HG03196 (cell line): ENCODE data around the gene SOCS4.
"Not testable (repeated sequence)": the region's sequence is repeated elsewhere in the genome, so short reads cannot be mapped to it uniquely, and the experiment has no call there.

Experiments used
- ATAC-seq: cut with Tn5 transposase; IDR thresholded peaks from one replicate; pipeline ENCODE4 v1.9.1; 2021; ENCODE audit not compliant: unreplicated experiment

Gene SOCS4

GRCh38 chr14:55026793-55027561 is at the start of gene SOCS4, which contains the start of gene WDHD1:
Gene SOCS4 (plus strand): TSS chr14:55027236. CDS start chr14:55043042, 15,806 bp downstream.
Gene WDHD1 (minus strand): TSS chr14:55027099. CDS start chr14:55026787, 312 bp downstream.
- ATAC-seq = peak; percentile 87

GRCh38 chr14:54979039-54979438 is 48.0 kb upstream of the SOCS4 start:
- ATAC-seq = no peak

- no peak for ATAC-seq
These were observed 45.3 kb upstream of the SOCS4 start for GRCh38 chr14:54981698-54982097.

- no peak for ATAC-seq
These were observed 41.9 kb upstream of the SOCS4 start for GRCh38 chr14:54985156-54985555.

- ATAC-seq = no peak
These were observed 26.7 kb upstream of the SOCS4 start for GRCh38 chr14:55000381-55000780.

GRCh38 chr14:55005071-55005470 is 22.0 kb upstream of the SOCS4 start:
- no peak for ATAC-seq

GRCh38 chr14:55015006-55015405 is 12.0 kb upstream of the SOCS4 start:
- no peak for ATAC-seq

GRCh38 chr14:55019968-55020554 is 7.0 kb upstream of the SOCS4 start:
- no peak for ATAC-seq

GRCh38 chr14:55024365-55024764 is 2.7 kb upstream of the SOCS4 start:
- ATAC-seq = not testable (repeated sequence)

GRCh38 chr14:55025948-55026347 is 1.1 kb upstream of the SOCS4 start:
- no peak for ATAC-seq

GRCh38 chr14:55026441-55026792 is 619 bp upstream of the SOCS4 start:
- ATAC-seq = peak; percentile 1

GRCh38 chr14:55028066-55028465 is 1.0 kb downstream of the SOCS4 start:
- no peak for ATAC-seq

GRCh38 chr14:55028476-55028875 is 1.4 kb downstream of the SOCS4 start:
- no peak for ATAC-seq

- no peak for ATAC-seq
These were observed 4.2 kb downstream of the SOCS4 start for GRCh38 chr14:55031190-55031589.

GRCh38 chr14:55037995-55038394 is 11.0 kb downstream of the SOCS4 start:
- not testable (repeated sequence) for ATAC-seq

- no peak for ATAC-seq
These were observed 11.7 kb downstream of the SOCS4 start for GRCh38 chr14:55038708-55039107.

GRCh38 chr14:55043528-55043927 is 16.5 kb downstream of the SOCS4 start:
- ATAC-seq = no peak

- no peak for ATAC-seq
These were observed 18.1 kb downstream of the SOCS4 start for GRCh38 chr14:55045087-55045486.

- ATAC-seq = no peak
These were observed 20.4 kb downstream of the SOCS4 start for GRCh38 chr14:55047301-55048053.

- no peak for ATAC-seq
These were observed 21.9 kb downstream of the SOCS4 start for GRCh38 chr14:55048900-55049436.

GRCh38 chr14:55051165-55051422 is 24.1 kb downstream of the SOCS4 start:
- ATAC-seq = no peak
